ENCODE data around the gene MT1E.
"Not testable (repeated sequence)": the region's sequence is repeated elsewhere in the genome, so short reads cannot be mapped to it uniquely, and the experiment has no call there.

The MT1E gene

DNA sequence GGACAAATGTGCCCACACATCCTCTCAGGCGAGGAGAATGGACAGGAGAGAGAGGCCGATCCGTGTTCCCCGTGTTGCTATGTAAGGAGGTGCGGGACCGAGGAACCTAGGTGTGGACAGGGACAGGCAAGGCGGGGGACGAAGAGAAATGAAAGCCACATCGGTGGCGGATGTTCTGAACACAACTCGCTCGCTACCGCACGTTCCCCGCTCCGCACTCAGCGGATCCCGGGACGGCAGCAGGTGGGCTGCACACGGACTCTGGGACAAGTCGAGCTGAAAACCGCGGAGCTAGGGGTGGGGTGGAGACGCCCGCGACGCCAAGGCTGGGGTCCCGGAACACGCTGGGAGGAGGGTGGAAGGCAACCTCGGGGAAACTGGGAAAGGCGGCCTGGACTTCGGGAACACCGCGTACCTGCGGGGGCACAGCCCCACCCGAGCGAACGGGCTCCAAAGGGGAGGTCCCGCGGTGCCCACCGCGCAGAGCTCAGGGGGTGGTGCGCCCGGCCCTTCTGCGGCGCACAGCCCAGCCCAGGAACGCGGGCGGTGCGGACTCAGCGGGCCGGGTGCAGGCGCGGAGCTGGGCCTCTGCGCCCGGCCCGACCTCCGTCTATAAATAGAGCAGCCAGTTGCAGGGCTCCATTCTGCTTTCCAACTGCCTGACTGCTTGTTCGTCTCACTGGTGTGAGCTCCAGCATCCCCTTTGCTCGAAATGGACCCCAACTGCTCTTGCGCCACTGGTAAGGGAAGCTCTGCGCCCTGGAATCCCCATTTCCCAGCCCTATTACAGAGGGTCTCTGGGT, at the start of gene MT1E:
Gene MT1E, plus strand, starts transcription at position 642 of the 803 bp plus-strand sequence. Its CDS starts 71 bp downstream, at position 713.
- Histone ChIP-seq H3K36me3 (ENCODE audit: control insufficient read depth, low read depth, low read length) (no peaks in the 10 kb centered on the region), H3K27me3 (ENCODE audit: control insufficient read depth, insufficient read depth, low read length) (peaks cover 100% of the 10 kb centered on the region), H3K27ac (ENCODE audit: low read length) (no peak within 1 kb of the TSS), H3K9me3 (ENCODE audit: control insufficient read depth, low read depth, low read length) (no peaks in the 10 kb centered on the region), H3K4me3 (ENCODE audit: low read length) (peak within 1 kb of the TSS; percentile 60), H3K4me1 (ENCODE audit: control insufficient read depth, low read depth, low read length) (peaks cover 20% of the 10 kb centered on the region), H3K9ac (ENCODE audit: low read length) (peak within 1 kb of the TSS; percentile 8)

DNA sequence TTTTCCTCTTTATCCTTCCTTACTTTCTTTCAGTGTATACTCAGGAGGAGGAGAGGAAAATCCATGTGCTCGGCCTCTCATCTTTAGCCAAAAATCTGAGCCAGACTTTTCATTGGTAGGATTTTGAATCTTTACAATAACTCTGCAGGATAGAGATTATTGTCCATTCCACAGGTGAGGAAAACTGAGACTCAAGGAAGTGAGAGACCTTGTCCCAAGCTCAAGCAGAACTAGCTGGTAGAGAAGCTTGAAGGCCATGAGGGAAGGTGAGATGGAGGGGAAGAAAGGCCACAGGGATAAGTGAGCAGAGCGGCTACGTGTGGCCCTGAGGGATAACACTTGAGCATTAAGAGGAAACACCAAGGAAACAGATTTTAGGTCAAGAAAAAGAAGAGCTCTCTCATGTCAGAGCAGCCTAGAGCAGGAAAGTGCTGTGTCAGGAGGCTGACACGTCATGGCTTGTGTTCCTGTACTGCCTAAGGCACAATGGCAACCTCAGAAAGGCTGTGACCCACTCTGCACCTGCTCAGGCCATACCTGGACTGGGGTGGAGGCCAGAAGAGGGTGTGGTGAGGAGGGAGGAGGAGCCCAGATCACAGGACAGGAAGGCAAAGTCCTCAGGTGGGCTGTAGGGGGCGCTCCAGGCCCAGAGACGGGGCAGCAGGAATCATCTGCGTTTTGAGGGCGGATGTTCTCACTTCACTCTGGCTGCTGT, 48.8 kb upstream of the MT1E start:
- H3K36me3 ChIP-seq (ENCODE audit: control insufficient read depth, low read depth, low read length) = no peaks in the 10 kb centered on the region
- no peaks in the 10 kb centered on the region for H3K4me1 ChIP-seq (ENCODE audit: control insufficient read depth, low read depth, low read length)
- H3K9ac ChIP-seq (ENCODE audit: low read length) = no peak overlapping the region
- no peak overlapping the region for H3K4me3 ChIP-seq (ENCODE audit: low read length)
- no peak overlapping the region for H3K27ac ChIP-seq (ENCODE audit: low read length)
- H3K27me3 ChIP-seq (ENCODE audit: control insufficient read depth, insufficient read depth, low read length) = no peaks in the 10 kb centered on the region
- H3K9me3 ChIP-seq (ENCODE audit: control insufficient read depth, low read depth, low read length) = no peaks in the 10 kb centered on the region

DNA sequence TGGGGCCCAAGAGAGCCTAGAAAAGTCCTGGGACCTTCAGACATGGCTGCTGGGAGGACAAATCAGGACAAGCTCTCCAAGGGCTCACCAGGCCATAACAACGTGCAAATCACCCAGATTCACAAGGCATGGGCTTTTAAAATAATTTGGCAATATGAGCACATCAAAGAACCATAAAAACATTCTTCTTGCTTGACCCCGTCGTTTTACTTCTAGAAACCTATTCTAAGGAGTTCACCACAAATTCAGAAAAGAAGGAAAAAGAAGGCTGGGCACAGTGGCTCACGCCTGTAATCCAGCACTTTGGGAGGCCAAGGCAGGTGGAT, 48.3 kb upstream of the MT1E start:
- Histone ChIP-seq H3K4me1 (ENCODE audit: control insufficient read depth, low read depth, low read length) (no peaks in the 10 kb centered on the region), H3K4me3 (ENCODE audit: low read length) (no peak overlapping the region), H3K27ac (ENCODE audit: low read length) (no peak overlapping the region), H3K36me3 (ENCODE audit: control insufficient read depth, low read depth, low read length) (no peaks in the 10 kb centered on the region), H3K9me3 (ENCODE audit: control insufficient read depth, low read depth, low read length) (no peaks in the 10 kb centered on the region), H3K27me3 (ENCODE audit: control insufficient read depth, insufficient read depth, low read length) (no peaks in the 10 kb centered on the region), H3K9ac (ENCODE audit: low read length) (no peak overlapping the region)

DNA sequence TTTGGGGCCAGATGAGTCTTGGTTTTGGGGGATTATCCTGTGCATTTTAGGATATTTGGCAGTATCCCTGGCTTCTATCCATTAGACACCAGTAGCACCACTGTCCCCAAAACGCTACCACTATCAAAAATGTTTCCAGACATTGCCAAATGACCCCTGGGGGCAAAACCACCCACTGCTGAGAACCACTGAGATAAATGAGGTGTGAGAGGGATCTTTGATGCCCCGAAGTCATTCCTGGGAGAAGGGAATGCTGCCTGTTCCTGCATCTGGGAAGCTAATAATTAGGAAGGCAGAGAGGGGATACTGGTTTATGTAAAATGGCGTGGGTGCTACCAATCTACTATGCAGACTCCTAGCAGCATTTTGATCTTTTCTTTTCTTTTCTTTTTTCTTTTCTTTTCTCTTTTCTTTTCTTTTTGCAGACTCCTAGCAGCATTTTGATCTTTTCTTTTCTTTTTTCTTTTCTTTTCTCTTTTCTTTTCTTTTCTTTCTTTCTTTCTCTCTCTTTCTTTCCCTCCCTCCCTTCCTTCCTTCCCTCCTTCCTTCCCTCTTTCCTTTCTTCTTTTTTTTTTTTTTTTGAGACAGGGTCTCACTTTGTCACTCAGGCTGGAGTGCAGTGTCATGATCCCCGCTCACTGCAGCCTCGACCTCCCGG, 45.1 kb upstream of the MT1E start:
- H3K9ac ChIP-seq (ENCODE audit: low read length) = no peak overlapping the region
- no peaks in the 10 kb centered on the region for H3K4me1 ChIP-seq (ENCODE audit: control insufficient read depth, low read depth, low read length)
- no peak overlapping the region for H3K27ac ChIP-seq (ENCODE audit: low read length)
- no peaks in the 10 kb centered on the region for H3K27me3 ChIP-seq (ENCODE audit: control insufficient read depth, insufficient read depth, low read length)
- H3K4me3 ChIP-seq (ENCODE audit: low read length) = no peak overlapping the region
- H3K9me3 ChIP-seq (ENCODE audit: control insufficient read depth, low read depth, low read length) = no peaks in the 10 kb centered on the region
- H3K36me3 ChIP-seq (ENCODE audit: control insufficient read depth, low read depth, low read length) = no peaks in the 10 kb centered on the region

DNA sequence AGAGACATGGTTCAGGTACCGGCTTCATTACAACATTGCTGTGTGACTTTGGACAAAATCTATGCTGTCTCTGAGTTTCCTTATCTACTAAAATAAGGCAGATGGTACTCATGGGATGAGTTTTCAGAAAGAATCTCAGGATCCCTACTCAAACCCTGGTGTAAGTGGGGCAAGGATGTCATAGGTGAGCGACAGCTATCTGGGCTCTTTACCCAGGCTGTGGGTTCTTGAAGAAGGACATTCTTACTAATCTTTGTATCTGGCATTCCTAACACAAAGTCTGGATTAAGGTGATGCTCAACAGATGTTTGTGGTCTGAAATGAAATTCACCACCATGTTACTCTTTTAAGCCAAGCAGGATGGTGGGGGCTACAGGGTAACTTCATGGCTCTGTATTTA, 42.7 kb upstream of the MT1E start:
- not testable (repeated sequence) for H3K4me1 ChIP-seq (ENCODE audit: control insufficient read depth, low read depth, low read length); H3K9ac ChIP-seq (ENCODE audit: low read length); H3K4me3 ChIP-seq (ENCODE audit: low read length); H3K27ac ChIP-seq (ENCODE audit: low read length); H3K9me3 ChIP-seq (ENCODE audit: control insufficient read depth, low read depth, low read length); H3K36me3 ChIP-seq (ENCODE audit: control insufficient read depth, low read depth, low read length)
- peaks cover 12% of the 10 kb centered on the region for H3K27me3 ChIP-seq (ENCODE audit: control insufficient read depth, insufficient read depth, low read length)

DNA sequence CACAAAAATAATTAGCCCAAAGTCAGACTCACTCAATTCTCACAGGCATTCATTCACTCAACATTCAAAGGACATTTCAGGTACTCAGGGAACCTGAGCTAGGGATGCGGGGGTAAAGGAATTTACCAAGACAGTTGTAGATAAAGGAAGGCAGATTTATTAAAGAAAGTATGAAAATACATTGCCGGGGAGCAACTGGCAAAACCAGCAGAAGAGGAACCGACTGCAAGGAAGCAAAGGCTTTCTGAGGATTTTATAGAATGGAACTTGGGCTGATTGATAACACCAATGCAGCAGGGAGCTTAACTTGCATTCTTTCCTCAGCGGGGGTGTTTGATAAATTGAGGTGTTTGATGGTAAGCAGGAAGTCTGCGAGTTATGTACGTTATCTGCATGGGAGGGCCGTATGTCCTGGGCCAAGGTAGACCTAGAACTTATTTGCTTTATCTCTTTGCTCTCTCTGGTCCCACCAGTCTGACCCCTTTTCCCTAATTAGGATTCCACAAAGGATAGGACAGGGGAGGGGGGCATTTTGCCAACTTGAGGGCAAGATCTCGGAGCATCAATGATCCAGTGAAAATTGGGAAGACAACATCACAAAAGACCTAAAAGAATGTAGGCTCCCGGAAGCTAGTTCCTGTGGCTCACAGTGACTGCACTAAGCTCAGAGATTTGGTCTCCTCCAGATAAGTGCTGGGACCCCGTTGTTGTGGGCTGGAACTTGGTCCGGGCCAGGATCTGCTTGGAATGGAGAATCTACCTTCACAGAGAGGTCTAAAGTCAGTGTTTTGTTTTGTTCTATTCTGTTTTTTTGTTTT, 42.0 kb upstream of the MT1E start:
- H3K9ac ChIP-seq (ENCODE audit: low read length) = no peak overlapping the region
- H3K27me3 ChIP-seq (ENCODE audit: control insufficient read depth, insufficient read depth, low read length) = peaks cover 19% of the 10 kb centered on the region
- no peaks in the 10 kb centered on the region for H3K4me1 ChIP-seq (ENCODE audit: control insufficient read depth, low read depth, low read length)
- H3K36me3 ChIP-seq (ENCODE audit: control insufficient read depth, low read depth, low read length) = no peaks in the 10 kb centered on the region
- H3K9me3 ChIP-seq (ENCODE audit: control insufficient read depth, low read depth, low read length) = no peaks in the 10 kb centered on the region
- H3K4me3 ChIP-seq (ENCODE audit: low read length) = no peak overlapping the region
- no peak overlapping the region for H3K27ac ChIP-seq (ENCODE audit: low read length)

DNA sequence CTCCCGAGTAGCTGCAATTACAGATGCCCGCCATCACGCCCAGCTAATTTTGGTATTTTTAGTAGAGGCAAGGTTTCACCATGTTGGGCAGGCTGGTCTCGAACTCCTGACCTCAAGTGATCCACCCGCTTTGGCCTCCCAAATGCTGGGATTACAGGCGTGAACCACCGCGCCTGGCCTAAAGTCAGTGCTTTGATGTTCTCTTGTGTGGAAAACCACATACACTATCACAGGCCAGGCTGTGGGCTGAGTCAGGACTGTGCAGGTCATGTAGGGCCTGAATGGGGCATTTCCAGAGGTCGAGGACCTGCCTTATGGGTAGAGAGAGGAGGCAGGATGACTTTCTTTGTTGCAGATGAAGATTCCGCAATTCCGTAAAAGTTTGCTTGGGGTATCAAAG, 41.3 kb upstream of the MT1E start:
- peaks cover 26% of the 10 kb centered on the region for H3K27me3 ChIP-seq (ENCODE audit: control insufficient read depth, insufficient read depth, low read length)
- no peaks in the 10 kb centered on the region for H3K36me3 ChIP-seq (ENCODE audit: control insufficient read depth, low read depth, low read length)
- H3K4me3 ChIP-seq (ENCODE audit: low read length) = no peak overlapping the region
- H3K9ac ChIP-seq (ENCODE audit: low read length) = no peak overlapping the region
- no peaks in the 10 kb centered on the region for H3K4me1 ChIP-seq (ENCODE audit: control insufficient read depth, low read depth, low read length)
- no peaks in the 10 kb centered on the region for H3K9me3 ChIP-seq (ENCODE audit: control insufficient read depth, low read depth, low read length)
- no peak overlapping the region for H3K27ac ChIP-seq (ENCODE audit: low read length)

DNA sequence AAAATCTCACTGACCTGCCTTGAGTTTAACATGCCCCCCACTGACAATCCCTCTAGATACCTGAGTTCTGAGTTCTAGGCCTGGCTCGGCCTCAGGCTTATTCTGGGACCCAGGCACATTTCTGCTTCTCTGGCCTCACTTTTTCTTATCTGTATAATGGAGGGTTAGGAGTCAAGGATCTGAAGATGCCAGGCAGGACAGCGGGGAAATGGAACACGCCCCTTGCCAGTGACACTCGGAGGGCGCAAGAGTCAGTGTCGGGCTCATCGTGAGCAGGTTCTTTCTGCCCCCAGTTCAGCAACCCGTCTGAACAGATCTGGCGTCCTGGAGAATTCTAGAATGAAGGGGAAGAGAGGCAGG, 36.8 kb upstream of the MT1E start:
- Histone ChIP-seq H3K4me1 (ENCODE audit: control insufficient read depth, low read depth, low read length) (no peaks in the 10 kb centered on the region), H3K27me3 (ENCODE audit: control insufficient read depth, insufficient read depth, low read length) (peaks cover 51% of the 10 kb centered on the region), H3K9ac (ENCODE audit: low read length) (no peak overlapping the region), H3K36me3 (ENCODE audit: control insufficient read depth, low read depth, low read length) (no peaks in the 10 kb centered on the region), H3K4me3 (ENCODE audit: low read length) (peak overlapping the region; percentile 61), H3K27ac (ENCODE audit: low read length) (no peak overlapping the region), H3K9me3 (ENCODE audit: control insufficient read depth, low read depth, low read length) (no peaks in the 10 kb centered on the region)

DNA sequence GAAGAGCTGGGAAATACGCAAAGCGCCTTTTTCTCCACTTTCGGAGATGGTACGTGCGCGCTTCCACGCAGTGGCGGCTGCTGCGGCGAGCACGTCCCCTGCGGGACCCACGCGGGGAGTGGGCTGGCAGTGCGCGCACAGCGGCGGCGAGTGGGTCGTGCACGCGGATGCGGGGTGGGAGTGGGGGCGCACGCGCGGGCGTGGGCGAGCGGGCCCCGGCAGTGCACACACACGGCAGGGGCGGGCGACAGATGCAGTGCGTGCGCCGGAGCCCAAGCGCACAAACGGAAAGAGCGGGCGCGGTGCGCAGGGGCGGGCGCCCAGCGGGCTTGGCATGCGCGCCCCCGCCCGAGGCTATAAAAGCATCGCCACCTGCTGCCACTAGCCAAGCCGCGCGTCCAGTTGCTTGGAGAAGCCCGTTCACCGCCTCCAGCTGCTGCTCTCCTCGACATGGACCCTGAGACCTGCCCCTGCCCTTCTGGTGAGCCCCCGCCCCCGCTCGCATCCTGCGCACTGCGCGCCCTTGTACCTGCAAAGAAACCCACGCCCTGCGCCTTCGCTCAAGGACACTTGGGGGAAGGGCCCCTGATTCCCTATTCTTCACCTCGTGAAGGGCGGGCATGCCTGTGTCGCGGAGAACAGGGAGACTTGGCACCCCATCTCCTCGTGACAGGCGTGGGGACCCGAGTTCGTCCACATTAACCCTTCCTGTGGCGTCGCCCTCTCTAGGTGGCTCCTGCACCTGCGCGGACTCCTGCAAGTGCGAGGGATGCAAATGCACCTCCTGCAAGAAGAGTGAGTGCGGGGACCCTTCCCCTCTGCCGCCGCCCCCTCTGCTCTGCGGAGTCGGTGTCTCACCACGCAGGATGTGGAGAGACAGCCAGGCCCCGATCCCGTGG, 36.2 kb upstream of the MT1E start, which contains the start of gene MT3:
Gene MT3, plus strand, starts transcription at position 388 of the 899 bp plus-strand sequence. Its CDS starts 63 bp downstream, at position 451.
- peaks cover 51% of the 10 kb centered on the region for H3K27me3 ChIP-seq (ENCODE audit: control insufficient read depth, insufficient read depth, low read length)
- no peaks in the 10 kb centered on the region for H3K36me3 ChIP-seq (ENCODE audit: control insufficient read depth, low read depth, low read length)
- H3K9ac ChIP-seq (ENCODE audit: low read length) = no peak within 1 kb of the TSS
- no peaks in the 10 kb centered on the region for H3K9me3 ChIP-seq (ENCODE audit: control insufficient read depth, low read depth, low read length)
- no peaks in the 10 kb centered on the region for H3K4me1 ChIP-seq (ENCODE audit: control insufficient read depth, low read depth, low read length)
- no peak within 1 kb of the TSS for H3K27ac ChIP-seq (ENCODE audit: low read length)
- peak within 1 kb of the TSS; percentile 61 for H3K4me3 ChIP-seq (ENCODE audit: low read length)

DNA sequence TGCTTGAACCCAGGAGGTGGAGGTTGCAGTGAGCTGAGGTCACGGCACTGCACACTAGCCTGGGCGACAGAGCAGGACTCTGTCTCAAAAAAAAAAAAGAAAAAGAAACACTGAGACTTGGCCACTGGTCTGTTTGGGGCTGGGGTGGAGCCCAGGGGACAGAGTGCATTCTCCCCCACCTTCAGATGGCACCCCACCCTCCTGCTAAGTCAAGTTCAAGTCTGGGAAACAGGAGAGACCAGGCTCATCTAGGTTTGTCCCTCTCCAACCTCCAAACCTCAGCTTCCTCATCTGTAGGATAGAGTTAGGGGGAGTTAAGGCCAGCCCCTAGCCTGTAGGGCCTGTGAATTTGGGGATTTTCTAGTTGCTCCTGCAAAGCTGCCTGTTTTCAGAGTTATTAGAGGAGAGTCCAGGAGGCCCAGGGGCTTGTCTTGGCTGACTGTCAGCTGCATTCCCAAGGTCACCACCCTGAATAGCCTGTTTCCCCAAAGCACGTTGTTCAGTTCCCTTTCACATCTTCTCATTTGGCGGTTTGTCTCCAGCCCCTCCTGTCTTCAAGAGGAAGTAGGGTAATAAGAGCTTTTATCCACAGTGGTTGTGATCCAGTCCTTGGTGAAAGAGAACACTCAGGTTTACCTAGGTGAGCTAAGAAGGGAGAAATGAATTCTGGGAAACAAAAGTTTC, 34.1 kb upstream of the MT1E start:
- H3K4me3 ChIP-seq (ENCODE audit: low read length) = no peak overlapping the region

More for the DNA sequence above, 34.1 kb upstream of the MT1E start:
- Histone ChIP-seq H3K9ac (ENCODE audit: low read length) (no peak overlapping the region), H3K27ac (ENCODE audit: low read length) (no peak overlapping the region), H3K36me3 (ENCODE audit: control insufficient read depth, low read depth, low read length) (no peaks in the 10 kb centered on the region), H3K9me3 (ENCODE audit: control insufficient read depth, low read depth, low read length) (no peaks in the 10 kb centered on the region), H3K27me3 (ENCODE audit: control insufficient read depth, insufficient read depth, low read length) (peaks cover 51% of the 10 kb centered on the region), H3K4me1 (ENCODE audit: control insufficient read depth, low read depth, low read length) (no peaks in the 10 kb centered on the region)

All from iPS-18a (cell line).